ENCODE results near the gene HDAC2. TPM values are rescaled to one million over a fixed set of nuclear protein-coding genes. Genes with fewer than 3 reads are reported as not detected.
A peak's percentile ranks its signal among the peaks of the same experiment; 100 is the strongest.
"Not testable (repeated sequence)": the region's sequence is repeated elsewhere in the genome, so short reads cannot be mapped to it uniquely, and the experiment has no call there.

Gene HDAC2
- 10 to 100 TPM; 55.1 to 74.5 (median 60.8) TPM for total RNA-seq
- 45.7 TPM for total RNA-seq (2013)

DNA sequence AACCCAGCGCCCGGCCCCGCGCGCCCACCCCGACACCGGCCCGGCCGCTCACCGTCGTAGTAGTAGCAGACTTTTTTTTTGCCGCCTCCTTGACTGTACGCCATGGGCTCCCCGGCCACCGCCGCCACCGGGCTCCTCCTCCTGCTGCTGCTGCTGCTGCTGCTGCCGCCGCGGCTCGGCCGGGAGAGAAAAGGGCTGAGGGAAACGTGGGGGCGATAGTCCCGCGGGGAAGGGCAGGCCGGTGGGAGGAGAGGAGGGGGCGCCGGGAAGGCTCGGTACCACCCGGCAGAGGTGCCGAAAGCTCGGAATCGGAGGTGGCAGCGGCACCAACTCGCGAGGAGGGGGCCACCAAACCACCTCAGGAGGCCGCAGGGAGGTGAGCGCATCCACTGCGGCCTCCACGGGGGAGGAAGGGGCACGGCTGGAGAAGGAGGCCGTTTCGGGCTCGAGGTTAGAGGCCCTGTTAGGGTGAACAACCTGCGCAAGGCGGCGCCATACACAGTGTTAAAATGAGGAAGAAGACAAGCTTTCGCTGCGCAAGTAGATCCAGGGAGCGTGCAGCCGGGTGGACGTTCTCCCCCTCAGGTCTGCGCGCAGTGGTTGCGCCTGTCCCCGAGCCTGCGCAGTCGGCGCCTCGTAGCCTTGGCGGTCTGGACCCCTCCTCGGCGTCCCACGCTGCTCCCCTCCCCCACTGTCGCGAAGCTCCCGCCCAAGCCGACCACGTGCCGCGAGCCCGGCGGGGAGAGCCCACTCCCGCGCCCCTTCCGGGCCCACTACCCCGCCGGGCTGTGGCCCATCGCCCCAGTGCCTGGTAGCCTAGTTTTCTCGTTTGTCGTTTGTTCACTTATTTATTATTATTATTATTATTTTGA, at the start of gene HDAC2:
TSS of gene HDAC2 (minus strand) at position 344 of the 872 bp plus-strand sequence. CDS start at position 104, 240 bp downstream.
- Mint-ChIP-seq H3K9me3 (no peaks in the 10 kb centered on the region), H3K27ac (peak within 1 kb of the TSS; percentile 85 to 95), H3K27me3 (ENCODE audit: low read depth in 2 of 2) (peaks cover 0 to under 1% of the 10 kb centered on the region in 2 donors), H3K36me3 (no peaks in the 10 kb centered on the region), H3K4me1 (peaks cover 23 to 27% of the 10 kb centered on the region in 2 donors), H3K4me3 (peak within 1 kb of the TSS; percentile 96)
- ATAC-seq (peak; percentile 76 to 87 (median 79)), DNase-seq (peak; percentile 80 to 93)
- Histone ChIP-seq H3K27me3 (ENCODE audit: control insufficient read depth, insufficient read depth, low read length) (no peaks in the 10 kb centered on the region), H3K9me3 (ENCODE audit: control insufficient read depth, insufficient read depth, low read length) (no peaks in the 10 kb centered on the region), H3K27ac (ENCODE audit: low read length) (peak within 1 kb of the TSS; percentile 86), H3K36me3 (ENCODE audit: control insufficient read depth, insufficient read depth, low read length) (no peaks in the 10 kb centered on the region), H3K4me1 (ENCODE audit: control insufficient read depth, insufficient read depth, low read length) (peaks cover 12% of the 10 kb centered on the region), H3K4me3 (ENCODE audit: low read length) (peak within 1 kb of the TSS; percentile 88)
- TF ChIP-seq, protein P1, sequence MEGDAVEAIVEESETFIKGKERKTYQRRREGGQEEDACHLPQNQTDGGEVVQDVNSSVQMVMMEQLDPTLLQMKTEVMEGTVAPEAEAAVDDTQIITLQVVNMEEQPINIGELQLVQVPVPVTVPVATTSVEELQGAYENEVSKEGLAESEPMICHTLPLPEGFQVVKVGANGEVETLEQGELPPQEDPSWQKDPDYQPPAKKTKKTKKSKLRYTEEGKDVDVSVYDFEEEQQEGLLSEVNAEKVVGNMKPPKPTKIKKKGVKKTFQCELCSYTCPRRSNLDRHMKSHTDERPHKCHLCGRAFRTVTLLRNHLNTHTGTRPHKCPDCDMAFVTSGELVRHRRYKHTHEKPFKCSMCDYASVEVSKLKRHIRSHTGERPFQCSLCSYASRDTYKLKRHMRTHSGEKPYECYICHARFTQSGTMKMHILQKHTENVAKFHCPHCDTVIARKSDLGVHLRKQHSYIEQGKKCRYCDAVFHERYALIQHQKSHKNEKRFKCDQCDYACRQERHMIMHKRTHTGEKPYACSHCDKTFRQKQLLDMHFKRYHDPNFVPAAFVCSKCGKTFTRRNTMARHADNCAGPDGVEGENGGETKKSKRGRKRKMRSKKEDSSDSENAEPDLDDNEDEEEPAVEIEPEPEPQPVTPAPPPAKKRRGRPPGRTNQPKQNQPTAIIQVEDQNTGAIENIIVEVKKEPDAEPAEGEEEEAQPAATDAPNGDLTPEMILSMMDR (IDR thresholded peaks at IDR 0.05): no peak
- intact Hi-C loops (cut with micrococcal nuclease): no loop called here
- WGBS (ENCODE audit: insufficient coverage): under 1% methylated on average over 80 of the region's 82 CpGs

DNA sequence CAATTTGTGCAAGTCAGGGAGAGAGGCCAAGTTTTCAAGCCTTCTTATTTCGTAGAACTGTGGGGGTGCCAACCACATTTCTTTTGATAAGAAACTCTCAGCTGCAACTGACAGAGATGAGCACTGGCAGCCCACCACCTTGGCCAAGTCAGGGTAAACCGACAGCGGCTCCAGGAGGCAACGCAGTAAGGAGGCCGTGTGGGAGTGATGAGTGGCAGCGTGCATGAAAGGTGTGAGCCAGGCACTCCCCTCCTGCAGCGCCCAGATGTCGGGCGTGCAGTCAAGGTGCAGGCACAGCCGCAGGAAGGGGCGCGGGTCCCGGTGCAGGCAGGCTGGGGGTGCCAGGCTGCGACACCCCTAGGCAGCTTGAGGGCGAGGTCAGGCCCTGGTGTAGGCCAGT, 49.2 kb upstream of the HDAC2 start:
- Mint-ChIP-seq H3K9me3 (no peaks in the 10 kb centered on the region), H3K4me1 (no peaks in the 10 kb centered on the region)
- WGBS (ENCODE audit: insufficient coverage): 91% methylated on average over 15 of the region's 15 CpGs

DNA sequence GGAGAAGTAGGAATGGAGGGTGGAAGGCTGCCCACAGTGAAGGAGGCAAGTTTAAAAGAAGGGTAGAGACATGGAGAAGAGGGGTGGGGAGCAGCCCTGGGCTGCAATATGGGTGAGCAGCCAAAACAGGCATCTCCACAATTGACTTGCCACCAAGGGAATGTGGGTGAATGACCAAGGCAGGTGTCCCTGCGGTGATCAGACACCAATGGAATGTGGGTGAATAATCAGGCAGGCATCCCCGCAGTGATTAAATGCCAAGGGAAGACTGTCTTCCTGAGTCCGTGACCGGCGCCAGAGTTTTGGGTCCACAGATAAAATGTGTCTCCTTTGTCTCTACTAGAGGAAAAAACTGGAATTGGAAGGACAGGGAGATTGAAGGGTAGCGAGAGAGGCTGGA, 46.2 kb upstream of the HDAC2 start:
- H3K4me1 ChIP-seq (ENCODE audit: control insufficient read depth, insufficient read depth, low read length); H3K27me3 ChIP-seq (ENCODE audit: control insufficient read depth, insufficient read depth, low read length); H3K4me3 Mint-ChIP-seq; H3K36me3 ChIP-seq (ENCODE audit: control insufficient read depth, insufficient read depth, low read length); intact Hi-C loops (cut with micrococcal nuclease); H3K27me3 Mint-ChIP-seq (ENCODE audit: low read depth in 2 of 2); H3K9me3 Mint-ChIP-seq; H3K27ac Mint-ChIP-seq; H3K36me3 Mint-ChIP-seq; H3K27ac ChIP-seq (ENCODE audit: low read length); H3K4me3 ChIP-seq (ENCODE audit: low read length); ATAC-seq; DNase-seq; H3K4me1 Mint-ChIP-seq; H3K9me3 ChIP-seq (ENCODE audit: control insufficient read depth, insufficient read depth, low read length): not testable (repeated sequence)
- 93% methylated on average over 6 of the region's 6 CpGs for WGBS (ENCODE audit: insufficient coverage)

More for the DNA sequence above, 49.2 kb upstream of the HDAC2 start:
- no peak overlapping the region for H3K27ac Mint-ChIP-seq
- no peak overlapping the region for H3K27ac ChIP-seq (ENCODE audit: low read length)
- TF ChIP-seq, protein P1 (IDR thresholded peaks at IDR 0.05): no peak
- ATAC-seq: no peak
- H3K27me3 Mint-ChIP-seq (ENCODE audit: low read depth in 2 of 2): peaks cover 0 to 3% of the 10 kb centered on the region in 2 donors
- no peaks in the 10 kb centered on the region for H3K4me1 ChIP-seq (ENCODE audit: control insufficient read depth, insufficient read depth, low read length)
- H3K27me3 ChIP-seq (ENCODE audit: control insufficient read depth, insufficient read depth, low read length): no peaks in the 10 kb centered on the region
- H3K36me3 Mint-ChIP-seq: no peaks in the 10 kb centered on the region
- no peak overlapping the region for H3K4me3 ChIP-seq (ENCODE audit: low read length)
- DNase-seq: no peak
- H3K36me3 ChIP-seq (ENCODE audit: control insufficient read depth, insufficient read depth, low read length): no peaks in the 10 kb centered on the region
- no peaks in the 10 kb centered on the region for H3K9me3 ChIP-seq (ENCODE audit: control insufficient read depth, insufficient read depth, low read length)
- no peak overlapping the region for H3K4me3 Mint-ChIP-seq
- intact Hi-C loops (cut with micrococcal nuclease): no loop called here

DNA sequence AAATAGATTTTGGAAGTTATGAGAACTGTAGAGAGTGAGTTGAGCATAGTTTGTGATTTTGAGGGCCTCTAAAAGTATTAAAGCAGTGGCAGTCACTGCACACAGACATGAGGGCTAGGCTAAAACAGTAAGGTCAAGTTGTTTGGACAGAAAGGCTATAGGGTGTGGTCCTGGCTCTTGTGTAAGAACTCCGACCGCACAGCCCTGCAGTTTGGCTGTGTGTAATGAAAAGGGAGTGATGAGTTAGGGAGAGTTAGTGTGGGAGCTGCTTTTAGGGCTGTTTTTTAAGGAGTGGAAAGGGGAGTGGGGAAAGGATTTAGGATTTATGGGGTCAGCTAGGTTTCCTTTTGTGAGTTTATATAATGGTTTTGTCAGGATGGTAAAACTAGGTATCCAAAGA, 43.2 kb upstream of the HDAC2 start:
- intact Hi-C loops (cut with micrococcal nuclease); H3K4me3 Mint-ChIP-seq; H3K36me3 Mint-ChIP-seq; H3K4me3 ChIP-seq (ENCODE audit: low read length); H3K27me3 ChIP-seq (ENCODE audit: control insufficient read depth, insufficient read depth, low read length); H3K4me1 Mint-ChIP-seq; H3K4me1 ChIP-seq (ENCODE audit: control insufficient read depth, insufficient read depth, low read length); H3K9me3 ChIP-seq (ENCODE audit: control insufficient read depth, insufficient read depth, low read length); H3K9me3 Mint-ChIP-seq; DNase-seq; ATAC-seq; H3K27ac Mint-ChIP-seq; H3K27me3 Mint-ChIP-seq (ENCODE audit: low read depth in 2 of 2); H3K36me3 ChIP-seq (ENCODE audit: control insufficient read depth, insufficient read depth, low read length); H3K27ac ChIP-seq (ENCODE audit: low read length): not testable (repeated sequence)
- WGBS (ENCODE audit: insufficient coverage): 93% methylated on average over 2 of the region's 2 CpGs

DNA sequence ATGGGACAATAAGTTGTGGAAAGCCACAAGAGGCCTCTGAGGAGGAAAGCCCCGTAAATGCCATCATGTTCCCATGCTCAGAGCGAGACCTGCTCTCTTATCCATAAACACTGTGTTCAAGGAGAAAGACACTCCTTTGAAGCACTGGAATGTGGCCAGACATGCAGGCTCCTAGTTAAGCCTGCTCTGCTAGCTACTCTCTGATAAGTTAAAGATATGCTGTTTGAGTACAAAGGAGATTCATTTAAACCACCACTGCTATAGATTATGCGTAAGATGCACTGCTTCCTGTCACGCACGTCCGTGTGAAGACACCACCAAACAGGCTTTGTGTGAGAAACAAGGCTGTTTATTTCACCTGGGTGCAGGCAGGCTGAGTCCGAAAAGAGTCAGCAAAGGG, 40.5 kb upstream of the HDAC2 start:
- H3K9me3 Mint-ChIP-seq; ATAC-seq; H3K9me3 ChIP-seq (ENCODE audit: control insufficient read depth, insufficient read depth, low read length); H3K27ac Mint-ChIP-seq; H3K27ac ChIP-seq (ENCODE audit: low read length); H3K4me1 Mint-ChIP-seq; H3K4me3 Mint-ChIP-seq; H3K4me3 ChIP-seq (ENCODE audit: low read length); intact Hi-C loops (cut with micrococcal nuclease); H3K4me1 ChIP-seq (ENCODE audit: control insufficient read depth, insufficient read depth, low read length); H3K36me3 ChIP-seq (ENCODE audit: control insufficient read depth, insufficient read depth, low read length); H3K27me3 ChIP-seq (ENCODE audit: control insufficient read depth, insufficient read depth, low read length); H3K36me3 Mint-ChIP-seq: not testable (repeated sequence)
- WGBS (ENCODE audit: insufficient coverage): 80% methylated on average over 7 of the region's 7 CpGs
- peak in 1 of 2 donors; percentile 40 for DNase-seq
- peaks cover 7 to 18% of the 10 kb centered on the region in 2 donors for H3K27me3 Mint-ChIP-seq (ENCODE audit: low read depth in 2 of 2)
